Activated naive CD8-positive, alpha-beta T cell treated with anti-CD3 and anti-CD28 coated beads, Interleukin-2, amount 10 ng/mL, durations not matched to agents 7 days and 5 days (primary cell): ENCODE data around the gene RAB12. TPM values are rescaled to one million over a fixed set of nuclear protein-coding genes. Genes with fewer than 3 reads are reported as not detected.

Experiments
- ATAC-seq: fragments of 150-1000 bp; cut with Tn5 transposase; one replicate; pipeline ENCODE4 v1.10.0; 2021; ENCODE audit warnings: low read depth, moderate library complexity
- POLR2A ChIA-PET: fragments of 350-600 bp; sonication (Branson Sonifier 250); formaldehyde crosslinking; loops from one replicate; lab custom pipeline; 2021; ENCODE audit warnings: antibody characterized with exemption; lab: Charles Lee
- DNase-seq: peaks from one replicate; pipeline ENCODE4 v3.0.0; 2021
- H3K27ac Mint-ChIP-seq: one replicate; pipeline ENCODE4 v1.8.0; 2022; ENCODE audit warnings: mild to moderate bottlenecking, mixed read lengths
- H3K27me3 Mint-ChIP-seq: one replicate; pipeline ENCODE4 v1.8.0; 2022; ENCODE audit warnings: mild to moderate bottlenecking, moderate library complexity, mixed read lengths
- H3K36me3 Mint-ChIP-seq: one replicate; pipeline ENCODE4 v1.8.0; 2021; ENCODE audit warnings: mild to moderate bottlenecking, mixed read lengths
- H3K4me1 Mint-ChIP-seq: one replicate; pipeline ENCODE4 v1.8.0; 2021; ENCODE audit warnings: mixed read lengths
- H3K4me3 Mint-ChIP-seq: one replicate; pipeline ENCODE4 v1.8.0; 2022; ENCODE audit warnings: mild to moderate bottlenecking, moderate library complexity, mixed read lengths
- H3K9me3 Mint-ChIP-seq: one replicate; pipeline ENCODE4 v1.8.0; 2021; ENCODE audit warnings: mixed read lengths
- total RNA-seq, 2 experiments: library from RNA; stranded (reverse); gene quantifications; one replicate each; pipeline ENCODE4 v1.2.3, GENCODE V29; 2021

RAB12 gene
- total RNA-seq, 2 experiments from 2014 or later: 18.5 to 20.2 TPM

DNA sequence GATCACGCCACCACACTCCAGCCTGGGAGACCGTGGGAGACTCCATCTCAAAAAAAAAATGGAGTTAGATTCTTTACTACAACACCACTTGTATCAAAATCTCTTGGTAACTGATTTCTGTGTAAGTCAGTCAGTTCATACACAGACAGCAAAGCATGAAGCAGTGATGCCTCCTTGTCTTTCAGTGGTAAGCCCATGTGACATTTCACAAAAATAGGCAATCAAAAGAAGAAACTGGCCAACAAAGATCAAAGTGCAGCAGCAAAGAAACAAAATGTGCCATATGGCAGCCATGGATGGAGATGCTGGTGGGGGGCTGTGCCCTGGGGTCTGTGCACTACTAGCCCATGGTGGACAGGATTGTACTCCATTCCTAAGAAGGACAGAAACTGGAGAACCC lies 6.7 kb upstream of the RAB12 start:
- Mint-ChIP-seq H3K4me3 (no peak overlapping the region), H3K4me1 (peaks cover 14% of the 10 kb centered on the region), H3K27me3 (peaks cover 23% of the 10 kb centered on the region), H3K36me3 (no peaks in the 10 kb centered on the region), H3K9me3 (no peaks in the 10 kb centered on the region), H3K27ac (no peak overlapping the region)
- no peak for ATAC-seq
- POLR2A ChIA-PET: no interaction called here
- DNase-seq: no peak

GRCh38 chr18:8603663-8604520 lies 5.3 kb upstream of the RAB12 start:
- Mint-ChIP-seq H3K27ac (no peak overlapping the region), H3K27me3 (peaks cover 19% of the 10 kb centered on the region), H3K9me3 (no peaks in the 10 kb centered on the region), H3K36me3 (no peaks in the 10 kb centered on the region), H3K4me1 (peaks cover 20% of the 10 kb centered on the region), H3K4me3 (peak overlapping the region; percentile 57)
- ATAC-seq (no peak), DNase-seq (no peak)
- POLR2A ChIA-PET: interaction anchor here (0.7 to 0.8 kb wide), 2 partner anchors 20 to 1310 kb away, joined by 3 read pairs; partner anchors contain the start of gene VAPA

GRCh38 chr18:8605974-8606373 lies 3.3 kb upstream of the RAB12 start:
- peaks cover 8% of the 10 kb centered on the region for H3K27me3 Mint-ChIP-seq
- H3K9me3 Mint-ChIP-seq: no peaks in the 10 kb centered on the region
- peaks cover 27% of the 10 kb centered on the region for H3K4me1 Mint-ChIP-seq
- H3K27ac Mint-ChIP-seq: no peak overlapping the region
- ATAC-seq (no peak), DNase-seq (no peak)
- no peak overlapping the region for H3K4me3 Mint-ChIP-seq
- POLR2A ChIA-PET: no interaction called here
- H3K36me3 Mint-ChIP-seq: no peaks in the 10 kb centered on the region

DNA sequence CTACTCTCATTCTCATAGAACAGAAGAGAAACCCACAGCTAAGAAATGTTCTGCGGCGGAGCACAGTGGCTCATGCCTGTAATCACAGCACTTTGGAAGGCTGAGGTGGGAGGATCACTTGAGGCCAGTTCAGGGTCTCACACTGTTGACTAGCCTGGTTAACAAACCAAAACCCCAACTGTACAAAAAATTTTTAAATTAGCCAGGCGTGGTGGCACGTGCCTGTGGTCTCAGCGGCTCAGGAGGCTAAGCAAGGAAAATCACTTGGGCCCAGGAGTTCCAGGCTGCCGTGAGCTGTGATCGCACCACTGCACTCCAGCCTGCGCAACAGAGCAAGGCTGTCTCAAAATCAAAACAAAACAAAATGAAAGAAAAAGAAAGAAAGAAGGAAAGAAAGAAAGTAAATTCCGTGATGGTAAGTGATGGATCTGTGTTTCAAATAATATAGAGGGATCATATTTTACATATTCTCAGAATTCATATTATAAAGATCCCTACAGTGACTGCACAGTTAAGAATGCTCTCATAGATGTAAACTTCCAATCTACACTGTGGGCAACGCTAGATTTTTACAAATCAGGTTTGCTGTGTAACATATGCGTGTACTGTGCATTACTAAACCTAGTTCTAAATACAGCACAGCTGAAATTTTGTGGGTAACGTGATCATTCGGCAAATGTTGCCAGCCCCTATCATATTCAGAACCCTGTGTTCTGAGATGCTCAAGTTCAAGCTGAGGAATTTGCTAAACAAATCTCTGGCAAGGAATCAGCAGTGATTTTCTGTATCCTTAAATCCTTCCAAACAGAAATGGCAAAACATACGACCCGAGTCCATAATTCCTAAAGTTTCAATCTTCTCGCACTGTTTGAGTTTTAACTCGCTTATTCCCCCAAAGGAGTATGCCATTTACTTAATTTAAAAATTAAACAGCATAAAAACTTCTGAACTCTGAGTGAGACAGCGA lies 1.2 kb upstream of the RAB12 start:
- DNase-seq (no peak), ATAC-seq (no peak)
- POLR2A ChIA-PET: no interaction called here
- H3K4me1 Mint-ChIP-seq: peaks cover 36% of the 10 kb centered on the region
- H3K9me3 Mint-ChIP-seq: no peaks in the 10 kb centered on the region
- no peaks in the 10 kb centered on the region for H3K36me3 Mint-ChIP-seq
- H3K27me3 Mint-ChIP-seq: peaks cover 4% of the 10 kb centered on the region
- H3K27ac Mint-ChIP-seq: peak overlapping the region; percentile 89
- H3K4me3 Mint-ChIP-seq: peak overlapping the region; percentile 91

DNA sequence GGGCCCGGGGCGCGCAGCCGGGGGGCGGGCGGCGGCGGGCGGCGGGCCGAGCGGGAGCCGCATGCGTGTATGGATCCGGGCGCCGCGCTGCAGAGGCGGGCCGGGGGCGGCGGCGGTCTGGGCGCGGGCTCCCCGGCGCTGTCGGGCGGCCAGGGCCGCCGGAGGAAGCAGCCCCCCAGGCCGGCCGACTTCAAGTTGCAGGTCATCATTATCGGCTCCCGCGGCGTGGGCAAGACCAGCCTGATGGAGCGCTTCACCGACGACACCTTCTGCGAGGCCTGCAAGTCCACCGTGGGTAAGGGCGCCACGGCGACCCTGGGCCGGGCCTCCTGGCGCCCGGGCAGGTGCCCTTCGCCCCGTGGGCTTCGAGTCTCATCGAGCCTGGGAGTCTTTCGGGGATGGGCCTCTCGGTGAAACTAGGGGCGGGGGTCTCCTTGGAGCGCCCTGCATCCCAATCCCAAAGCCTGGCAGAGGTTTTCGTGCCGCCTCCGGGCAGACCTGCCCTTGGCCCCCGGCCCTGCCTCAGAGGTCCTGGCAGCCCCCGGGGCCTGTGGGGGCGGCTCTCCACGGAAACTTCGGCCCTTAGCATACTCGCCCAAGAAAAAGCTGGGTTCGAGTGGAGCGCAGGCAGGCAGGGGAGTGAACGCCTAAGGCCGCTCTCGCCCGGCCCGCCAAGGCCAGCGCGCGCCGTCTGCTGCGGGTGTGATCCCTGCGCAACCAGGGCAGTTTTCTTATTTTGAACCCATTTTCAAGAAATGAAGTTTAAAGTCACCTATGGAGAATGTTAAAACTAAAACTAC lies 622 bp downstream of the RAB12 start:
- peak overlapping the region; percentile 83 for H3K27ac Mint-ChIP-seq
- no peaks in the 10 kb centered on the region for H3K27me3 Mint-ChIP-seq
- POLR2A ChIA-PET: interaction anchor here (1.0 to 1.2 kb wide), 4 partner anchors 10 to 527 kb away, joined by 3 to 6 read pairs (median 4); partner anchors contain the start of gene ANKRD12
- peak; percentile 49 for DNase-seq
- peak overlapping the region; percentile 94 for H3K4me3 Mint-ChIP-seq
- no peaks in the 10 kb centered on the region for H3K9me3 Mint-ChIP-seq
- peak; percentile 18 for ATAC-seq
- H3K4me1 Mint-ChIP-seq: peaks cover 40% of the 10 kb centered on the region
- H3K36me3 Mint-ChIP-seq: no peaks in the 10 kb centered on the region

DNA sequence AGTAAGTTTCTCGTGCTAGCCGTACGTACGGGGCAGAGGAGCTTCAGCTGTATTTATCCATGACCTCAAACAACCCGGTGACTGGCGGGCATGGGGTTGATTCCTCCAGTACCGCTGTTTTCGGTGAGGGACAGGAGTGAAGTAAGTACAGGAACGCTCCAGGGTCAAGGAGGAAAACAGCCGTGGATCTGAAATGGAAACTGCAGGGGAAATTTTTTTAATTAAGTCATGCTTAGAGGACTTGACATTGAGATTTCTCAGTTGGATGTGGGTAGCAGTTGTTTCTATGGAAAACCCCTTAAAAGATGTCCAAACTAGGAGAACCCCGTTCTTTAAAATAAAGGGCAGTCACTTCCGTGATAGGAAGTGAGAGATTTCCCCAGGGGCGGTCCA lies 1.2 kb downstream of the RAB12 start:
- Mint-ChIP-seq H3K4me3 (peak overlapping the region; percentile 94), H3K9me3 (no peaks in the 10 kb centered on the region), H3K27me3 (no peaks in the 10 kb centered on the region), H3K4me1 (peaks cover 44% of the 10 kb centered on the region), H3K36me3 (peaks cover 2% of the 10 kb centered on the region), H3K27ac (peak overlapping the region; percentile 83)
- POLR2A ChIA-PET: no interaction called here
- no peak for DNase-seq
- no peak for ATAC-seq

GRCh38 chr18:8611916-8612576 lies 2.8 kb downstream of the RAB12 start:
- Mint-ChIP-seq H3K27ac (no peak overlapping the region), H3K4me3 (no peak overlapping the region), H3K4me1 (peaks cover 47% of the 10 kb centered on the region), H3K27me3 (no peaks in the 10 kb centered on the region), H3K9me3 (no peaks in the 10 kb centered on the region), H3K36me3 (peaks cover 13% of the 10 kb centered on the region)
- POLR2A ChIA-PET: no interaction called here
- DNase-seq: no peak
- ATAC-seq: no peak

DNA sequence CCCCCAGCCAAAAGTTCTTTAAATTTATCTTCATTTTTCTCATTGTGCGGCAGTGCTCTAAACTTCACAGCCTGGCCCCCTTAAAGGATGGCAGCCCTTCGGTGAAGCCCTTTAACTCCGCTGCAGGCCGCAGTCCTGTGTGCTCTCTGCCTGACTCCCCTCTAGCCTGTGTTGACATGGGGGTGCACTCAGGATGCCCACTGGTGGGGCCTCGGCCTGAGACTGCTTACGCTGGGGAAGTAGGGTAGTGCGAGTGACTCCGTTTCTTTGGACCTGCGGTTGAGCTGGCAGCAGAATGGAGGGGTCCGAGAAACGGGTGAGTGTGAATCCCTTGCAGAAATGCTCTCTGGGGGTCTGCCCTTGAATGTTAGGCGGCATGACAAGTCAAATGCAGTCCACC lies 5.6 kb downstream of the RAB12 start:
- H3K9me3 Mint-ChIP-seq: no peaks in the 10 kb centered on the region
- no peak overlapping the region for H3K27ac Mint-ChIP-seq
- H3K4me1 Mint-ChIP-seq: peaks cover 50% of the 10 kb centered on the region
- ATAC-seq (no peak), DNase-seq (no peak)
- POLR2A ChIA-PET: no interaction called here
- no peak overlapping the region for H3K4me3 Mint-ChIP-seq
- H3K27me3 Mint-ChIP-seq: no peaks in the 10 kb centered on the region
- peaks cover 34% of the 10 kb centered on the region for H3K36me3 Mint-ChIP-seq

- Mint-ChIP-seq H3K36me3 (peaks cover 38% of the 10 kb centered on the region), H3K27me3 (no peaks in the 10 kb centered on the region), H3K4me1 (peaks cover 49% of the 10 kb centered on the region), H3K4me3 (no peak overlapping the region), H3K27ac (peak overlapping the region; percentile 43), H3K9me3 (no peaks in the 10 kb centered on the region)
- POLR2A ChIA-PET: no interaction called here
- DNase-seq: no peak
- no peak for ATAC-seq
These were observed 6.3 kb downstream of the RAB12 start for GRCh38 chr18:8615397-8616027.

- peaks cover 43% of the 10 kb centered on the region for H3K36me3 Mint-ChIP-seq
- H3K4me1 Mint-ChIP-seq: peaks cover 48% of the 10 kb centered on the region
- H3K4me3 Mint-ChIP-seq: no peak overlapping the region
- no peaks in the 10 kb centered on the region for H3K9me3 Mint-ChIP-seq
- POLR2A ChIA-PET: no interaction called here
- H3K27me3 Mint-ChIP-seq: no peaks in the 10 kb centered on the region
- DNase-seq (no peak), ATAC-seq (no peak)
- no peak overlapping the region for H3K27ac Mint-ChIP-seq
These were observed 6.8 kb downstream of the RAB12 start for GRCh38 chr18:8616028-8616401.

GRCh38 chr18:8617907-8618306 lies 8.7 kb downstream of the RAB12 start:
- Mint-ChIP-seq H3K27me3 (no peaks in the 10 kb centered on the region), H3K9me3 (no peaks in the 10 kb centered on the region), H3K4me1 (peaks cover 39% of the 10 kb centered on the region), H3K4me3 (no peak overlapping the region), H3K36me3 (peaks cover 59% of the 10 kb centered on the region), H3K27ac (peak overlapping the region; percentile 20)
- DNase-seq (no peak), ATAC-seq (no peak)
- POLR2A ChIA-PET: no interaction called here

- Mint-ChIP-seq H3K27me3 (no peaks in the 10 kb centered on the region), H3K27ac (no peak overlapping the region), H3K4me1 (peaks cover 42% of the 10 kb centered on the region), H3K9me3 (no peaks in the 10 kb centered on the region), H3K4me3 (no peak overlapping the region), H3K36me3 (peaks cover 63% of the 10 kb centered on the region)
- POLR2A ChIA-PET: no interaction called here
- DNase-seq: no peak
- ATAC-seq: no peak
These were observed 9.8 kb downstream of the RAB12 start for GRCh38 chr18:8619041-8619440.
